IMR-90 (cell line): Measurements from ENCODE around the gene PDZD2. TPM values are rescaled to one million over a fixed set of nuclear protein-coding genes. Genes with fewer than 3 reads are reported as not detected.

Source experiments
- ATAC-seq: fragments of 200-7000 bp; cut with Tn5 transposase; 2 replicates; pipeline ENCODE4 v1.9.1; 2020; ENCODE audit warnings: low read depth, mild to moderate bottlenecking, moderate library complexity
- BruUV-seq: library from RNA; stranded (reverse); fragments of 400-500 nt; replicated peaks from 2 replicates; lab custom pipeline; 2021; lab: Mats Ljungman, UMichigan
- CTCF ChIA-PET: fragments of 300-600 bp; formaldehyde crosslinking; extraction: SDS; loops from one replicate; lab custom pipeline; 2021; ENCODE audit warnings: antibody characterized with exemption; lab: Yijun Ruan, JAX
- POLR2A ChIA-PET: fragments of 300-600 bp; sonication (Branson Sonifier 250); formaldehyde crosslinking; loops from one replicate; lab custom pipeline; 2022; ENCODE audit warnings: antibody characterized with exemption; ENCODE audit not compliant: unreplicated experiment; lab: Charles Lee
- DNase-seq: peaks from one replicate; pipeline ENCODE4 v3.0.0; 2013
- H2AFZ ChIP-seq: replicated peaks from 2 replicates; pipeline ENCODE3; 2013; ENCODE audit warnings: low read length, mild to moderate bottlenecking; ENCODE audit not compliant: poor library complexity
- H2AK5ac ChIP-seq: 2 replicates; pipeline ENCODE4 v1.6.1; 2013; ENCODE audit warnings: low read depth, low read length, inconsistent platforms
- H2AK9ac ChIP-seq: replicated peaks from 2 replicates; pipeline ENCODE3; 2013; ENCODE audit warnings: mild to moderate bottlenecking, low read depth, low read length, moderate library complexity; ENCODE audit not compliant: poor library complexity
- H2BK120ac ChIP-seq: 2 replicates; pipeline ENCODE4 v1.6.1; 2013; ENCODE audit warnings: low read depth, low read length, inconsistent platforms
- H2BK15ac ChIP-seq: 3 replicates; pipeline ENCODE4 v1.6.1; 2013; ENCODE audit warnings: low read depth, low read length, inconsistent platforms
- H2BK20ac ChIP-seq: 2 replicates; pipeline ENCODE4 v1.6.1; 2013; ENCODE audit warnings: low read depth, mild to moderate bottlenecking, inconsistent platforms, low read length, moderate library complexity
- H2BK5ac ChIP-seq: 2 replicates; pipeline ENCODE4 v1.6.1; 2013; ENCODE audit warnings: mild to moderate bottlenecking, low read depth, low read length, inconsistent platforms; ENCODE audit not compliant: poor library complexity, severe bottlenecking
- H3K14ac ChIP-seq: replicated peaks from 2 replicates; pipeline ENCODE4 v1.6.1; 2013; ENCODE audit warnings: low read depth, low read length, inconsistent platforms
- H3K18ac ChIP-seq: 2 replicates; pipeline ENCODE4 v1.6.1; 2013; ENCODE audit warnings: low read depth, low read length, control low read depth
- H3K23ac ChIP-seq: 2 replicates; pipeline ENCODE4 v1.6.1; 2013; ENCODE audit warnings: low read depth, low read length, inconsistent platforms
- H3K27ac ChIP-seq: 2 replicates; pipeline ENCODE4 v1.5.1; 2013; ENCODE audit warnings: mild to moderate bottlenecking, control low read depth, low read length; ENCODE audit not compliant: insufficient read depth
- H3K27me3 ChIP-seq: 2 replicates; pipeline ENCODE4 v1.6.1; 2013; ENCODE audit warnings: low read length; ENCODE audit not compliant: control insufficient read depth, insufficient read depth
- H3K36me3 ChIP-seq: 2 replicates; pipeline ENCODE4 v1.6.1; 2013; ENCODE audit warnings: low read length, mixed read lengths; ENCODE audit not compliant: control insufficient read depth, insufficient read depth
- H3K4ac ChIP-seq: 2 replicates; pipeline ENCODE4 v1.6.1; 2013; ENCODE audit warnings: low read depth, low read length, inconsistent platforms
- H3K4me1 ChIP-seq: 2 replicates; pipeline ENCODE4 v1.6.1; 2013; ENCODE audit warnings: low read length, mixed read lengths; ENCODE audit not compliant: control insufficient read depth, insufficient read depth
- H3K4me2 ChIP-seq: 2 replicates; pipeline ENCODE4 v1.6.1; 2013; ENCODE audit warnings: low read depth, mild to moderate bottlenecking, control low read depth, low read length, moderate library complexity
- H3K4me3 ChIP-seq: 2 replicates; pipeline ENCODE4 v1.5.1; 2013; ENCODE audit warnings: low read depth, mild to moderate bottlenecking, control low read depth, low read length, moderate library complexity; ENCODE audit not compliant: insufficient read depth
- H3K56ac ChIP-seq: 2 replicates; pipeline ENCODE4 v1.6.1; 2013; ENCODE audit warnings: low read length, inconsistent platforms; ENCODE audit not compliant: insufficient read depth; ENCODE audit errors: extremely low read depth
- H3K79me1 ChIP-seq, 2 experiments: 2 replicates each; pipeline ENCODE4 v1.6.1; 2013; ENCODE audit warnings: low read length in 2 of 2, inconsistent platforms in 1 of 2, low read depth in 1 of 2
- H3K9ac ChIP-seq: 2 replicates; pipeline ENCODE4 v1.6.1; 2013; ENCODE audit warnings: low read depth, low read length, control low read depth
- H3K9me1 ChIP-seq: 2 replicates; pipeline ENCODE4 v1.6.1; 2013; ENCODE audit warnings: low read length, inconsistent platforms; ENCODE audit not compliant: insufficient read depth
- H3K9me3 ChIP-seq: 2 replicates; pipeline ENCODE4 v1.6.1; 2013; ENCODE audit warnings: low read length; ENCODE audit not compliant: control insufficient read depth, insufficient read depth
- H4K20me1 ChIP-seq: 2 replicates; pipeline ENCODE4 v1.6.1; 2013; ENCODE audit warnings: low read length, inconsistent platforms; ENCODE audit not compliant: insufficient read depth
- H4K5ac ChIP-seq: 2 replicates; pipeline ENCODE4 v1.6.1; 2013; ENCODE audit warnings: mild to moderate bottlenecking, low read depth, low read length, control low read depth
- H4K8ac ChIP-seq, 2 experiments: 2 replicates each; pipeline ENCODE4 v1.6.1; 2013; ENCODE audit warnings: low read depth in 2 of 2, low read length in 2 of 2, control low read depth in 1 of 2, inconsistent platforms in 1 of 2
- H4K91ac ChIP-seq: 2 replicates; pipeline ENCODE4 v1.6.1; 2013; ENCODE audit warnings: low read depth, low read length, inconsistent platforms; ENCODE audit not compliant: insufficient read depth
- BHLHE40 ChIP-seq: fragments of 150-350 bp; IDR thresholded peaks from 2 replicates; pipeline ENCODE4 v1.6.1; 2016; ENCODE audit warnings: mild to moderate bottlenecking, low read depth, low read length
- CEBPB ChIP-seq: IDR thresholded peaks from 2 replicates; pipeline ENCODE4 v1.6.1; 2012; ENCODE audit warnings: low read depth, low read length, improper control_type of control experiment
- CHD1 ChIP-seq: IDR thresholded peaks from 2 replicates; pipeline ENCODE4 v1.6.1; 2012; ENCODE audit warnings: low read depth, low read length, improper control_type of control experiment
- FOS ChIP-seq: fragments of 150-350 bp; IDR thresholded peaks from 2 replicates; pipeline ENCODE4 v1.6.1; 2016; ENCODE audit warnings: low read depth, low read length
- MAFK ChIP-seq: IDR thresholded peaks from 2 replicates; pipeline ENCODE4 v1.6.1; 2012; ENCODE audit warnings: low read depth, low read length, improper control_type of control experiment
- MAZ ChIP-seq: IDR thresholded peaks from 2 replicates; pipeline ENCODE4 v1.6.1; 2012; ENCODE audit warnings: low read depth, mild to moderate bottlenecking, low read length, improper control_type of control experiment, moderate library complexity, borderline replicate concordance
- MXI1 ChIP-seq: IDR thresholded peaks from 2 replicates; pipeline ENCODE4 v1.6.1; 2012; ENCODE audit warnings: low read depth, mild to moderate bottlenecking, low read length, moderate library complexity, borderline replicate concordance
- NFE2L2 ChIP-seq: fragments of 150-350 bp; IDR thresholded peaks from 2 replicates; pipeline ENCODE4 v1.6.1; 2016; ENCODE audit warnings: low read depth, mild to moderate bottlenecking, low read length
- POLR2A ChIP-seq: IDR thresholded peaks from 2 replicates; pipeline ENCODE4 v1.6.1; 2012; ENCODE audit warnings: mild to moderate bottlenecking, low read depth, low read length
- RAD21 ChIP-seq: IDR thresholded peaks from 2 replicates; pipeline ENCODE4 v1.6.1; 2012; ENCODE audit warnings: low read length, improper control_type of control experiment
- RCOR1 ChIP-seq: IDR thresholded peaks from 2 replicates; pipeline ENCODE4 v1.6.1; 2012; ENCODE audit warnings: mild to moderate bottlenecking, low read length, improper control_type of control experiment; ENCODE audit not compliant: insufficient replicate concordance
- RFX5 ChIP-seq: IDR thresholded peaks from 2 replicates; pipeline ENCODE4 v1.8.0; 2012; ENCODE audit warnings: low read depth, mild to moderate bottlenecking, low read length, moderate library complexity
- WGBS, 2 experiments: methylation state at CpG; one replicate each; pipeline versions ENCODE4 v1.1.5 to v1.1.7; 2013; ENCODE audit warnings: missing lambda C conversion rate in 2 of 2; ENCODE audit not compliant: insufficient read length in 1 of 2; ENCODE audit errors: extremely low coverage in 2 of 2; 5-methylcytosine and 5-hydroxymethylcytosine counted together
- dilution Hi-C: fragments of 300-500 bp; cut with HindIII; formaldehyde crosslinking; loops from one replicate; pipeline ENCODE4 v1.14.3; 2018; ENCODE audit warnings: low sequenced_read_pairs; ENCODE audit not compliant: unreplicated experiment
- in situ Hi-C: fragments of 300-500 bp; cut with MboI; formaldehyde crosslinking; loops from 3 replicates; pipeline ENCODE4 v1.14.3; 2019; ENCODE audit warnings: low sequenced_read_pairs, inconsistent platforms, mixed read lengths
- intact Hi-C: fragments of 100-400 bp; cut with micrococcal nuclease; formaldehyde crosslinking; loops from 2 replicates; pipeline ENCODE4 v1.10.0; 2022
- polyA plus RNA-seq, 3 experiments: library from polyadenylated mRNA; depleted of rRNA; stranded (reverse); fragments of >200 nt; gene quantifications; 2 replicates each; pipeline ENCODE4 v1.2.3, GENCODE V29; 2012; ENCODE audit warnings: low replicate concordance in 1 of 3
- total RNA-seq: library from RNA; depleted of rRNA; stranded (reverse); fragments of >200 nt; gene quantifications from 2 replicates; pipeline ENCODE4 v1.2.3, GENCODE V29; 2012
- TF ChIP-seq, protein P1 (sequence below): fragments of 150-350 bp; IDR thresholded peaks from 2 replicates; pipeline ENCODE4 v1.6.1; 2017; ENCODE audit warnings: mild to moderate bottlenecking, antibody characterized with exemption, low read length, low read depth
- TF ChIP-seq, protein P2 (sequence below): conservative IDR thresholded peaks from 2 replicates; pipeline ENCODE4 v1.5.1; 2012; ENCODE audit warnings: mild to moderate bottlenecking, low read depth, low read length, improper control_type of control experiment

The PDZD2 gene
- total and polyA plus RNA-seq, 2 of the 4 experiments (the other 2 are of a cell fraction) = under 0.01 to 0.02 TPM

DNA sequence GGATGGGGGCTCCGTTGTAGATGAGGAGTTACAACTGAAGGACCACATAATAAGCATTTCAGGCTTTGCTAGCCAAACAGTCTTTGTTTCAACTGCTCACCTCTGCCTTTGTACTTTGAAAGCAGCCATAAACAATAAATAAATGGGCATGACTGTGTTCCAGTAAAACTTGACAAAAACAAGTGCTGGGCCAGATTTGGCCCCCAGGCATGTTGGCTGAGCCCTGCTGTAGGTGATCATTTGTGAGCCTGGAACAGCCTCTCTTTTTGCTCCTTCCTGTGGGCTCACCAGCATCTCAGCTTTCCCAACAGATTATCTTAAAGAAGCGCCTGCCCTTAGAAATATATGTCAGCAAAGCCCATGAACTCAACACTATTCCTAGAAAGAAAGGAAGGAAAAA, 385.8 kb downstream of the PDZD2 start:
- H2BK120ac ChIP-seq = no peak overlapping the region
- intact Hi-C loops = no loop called here

More for the DNA sequence above, 385.8 kb downstream of the PDZD2 start:
- Histone ChIP-seq H2BK15ac (no peak overlapping the region), H4K20me1 (no peaks in the 10 kb centered on the region; the same call in 1 of the 2 replicates), H3K79me1 (no peaks in the 10 kb centered on the region), H2BK20ac (no peak overlapping the region), H2AK5ac (no peak overlapping the region), H4K5ac (no peak overlapping the region), H3K4me2 (no peak overlapping the region), H2AFZ (no peak overlapping the region), H3K27me3 (peaks cover 13% of the 10 kb centered on the region), H3K14ac (no peak overlapping the region), H2AK9ac (no peak overlapping the region), H3K4me3 (no peak overlapping the region), H3K4me1 (peaks cover 2% of the 10 kb centered on the region), H3K4ac (no peak overlapping the region), H3K9me3 (no peaks in the 10 kb centered on the region), H3K56ac (no peak overlapping the region), H3K27ac (no peak overlapping the region), H3K9ac (no peak overlapping the region), H2BK5ac (no peak overlapping the region), H3K9me1 (no peaks in the 10 kb centered on the region), H3K23ac (no peak overlapping the region), H4K91ac (no peak overlapping the region), H3K36me3 (no peaks in the 10 kb centered on the region), H4K8ac (no peak overlapping the region), H3K18ac (no peak overlapping the region)
- in situ Hi-C loops = no loop called here
- TF ChIP-seq RFX5 (no peak), MXI1 (no peak), CEBPB (no peak), MAFK (no peak), POLR2A (no peak), CHD1 (no peak), RAD21 (no peak), BHLHE40 (no peak), NFE2L2 (no peak), FOS (no peak), MAZ (no peak), RCOR1 (no peak)
- TF ChIP-seq, protein P1, sequence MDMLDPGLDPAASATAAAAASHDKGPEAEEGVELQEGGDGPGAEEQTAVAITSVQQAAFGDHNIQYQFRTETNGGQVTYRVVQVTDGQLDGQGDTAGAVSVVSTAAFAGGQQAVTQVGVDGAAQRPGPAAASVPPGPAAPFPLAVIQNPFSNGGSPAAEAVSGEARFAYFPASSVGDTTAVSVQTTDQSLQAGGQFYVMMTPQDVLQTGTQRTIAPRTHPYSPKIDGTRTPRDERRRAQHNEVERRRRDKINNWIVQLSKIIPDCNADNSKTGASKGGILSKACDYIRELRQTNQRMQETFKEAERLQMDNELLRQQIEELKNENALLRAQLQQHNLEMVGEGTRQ = no peak
- TF ChIP-seq, protein P2, sequence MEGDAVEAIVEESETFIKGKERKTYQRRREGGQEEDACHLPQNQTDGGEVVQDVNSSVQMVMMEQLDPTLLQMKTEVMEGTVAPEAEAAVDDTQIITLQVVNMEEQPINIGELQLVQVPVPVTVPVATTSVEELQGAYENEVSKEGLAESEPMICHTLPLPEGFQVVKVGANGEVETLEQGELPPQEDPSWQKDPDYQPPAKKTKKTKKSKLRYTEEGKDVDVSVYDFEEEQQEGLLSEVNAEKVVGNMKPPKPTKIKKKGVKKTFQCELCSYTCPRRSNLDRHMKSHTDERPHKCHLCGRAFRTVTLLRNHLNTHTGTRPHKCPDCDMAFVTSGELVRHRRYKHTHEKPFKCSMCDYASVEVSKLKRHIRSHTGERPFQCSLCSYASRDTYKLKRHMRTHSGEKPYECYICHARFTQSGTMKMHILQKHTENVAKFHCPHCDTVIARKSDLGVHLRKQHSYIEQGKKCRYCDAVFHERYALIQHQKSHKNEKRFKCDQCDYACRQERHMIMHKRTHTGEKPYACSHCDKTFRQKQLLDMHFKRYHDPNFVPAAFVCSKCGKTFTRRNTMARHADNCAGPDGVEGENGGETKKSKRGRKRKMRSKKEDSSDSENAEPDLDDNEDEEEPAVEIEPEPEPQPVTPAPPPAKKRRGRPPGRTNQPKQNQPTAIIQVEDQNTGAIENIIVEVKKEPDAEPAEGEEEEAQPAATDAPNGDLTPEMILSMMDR = no peak
- ATAC-seq (no peak), DNase-seq (no peak)
- CTCF ChIA-PET = no interaction called here
- POLR2A ChIA-PET = no interaction called here
- dilution Hi-C loops = no loop called here
- WGBS, 2 experiments = no CpG with 5 or more reads among the region's 2 CpGs
- no TSS peak for BruUV-seq
